ENCODE measurements around the gene SPNS3.

DNA sequence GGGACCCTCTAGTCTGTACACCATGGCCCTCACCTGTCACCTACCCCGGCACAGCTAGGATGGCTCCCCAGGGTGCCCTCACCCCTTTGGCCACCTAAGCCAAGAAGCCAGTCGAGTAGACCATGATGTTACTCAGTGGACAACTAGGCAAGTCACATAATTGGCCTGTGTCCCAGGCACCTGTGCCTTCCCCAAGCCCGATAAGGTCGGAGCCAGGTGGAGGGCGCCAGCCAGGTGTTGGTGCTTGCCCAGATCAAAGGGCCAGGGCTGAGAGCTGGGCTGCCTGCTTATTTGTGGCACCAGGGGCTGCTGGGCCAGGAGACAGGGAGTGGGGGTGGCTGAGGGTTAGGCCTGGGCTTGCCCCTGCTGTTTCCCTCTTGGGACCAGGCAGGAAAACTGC is 81.8 kb downstream of the SPNS3 start:
- no peak for TF ChIP-seq ATF3 (IDR thresholded peaks at IDR 0.05)
- TF ChIP-seq FOXA1 (IDR thresholded peaks at IDR 0.05): no peak
- TF ChIP-seq, protein P1, sequence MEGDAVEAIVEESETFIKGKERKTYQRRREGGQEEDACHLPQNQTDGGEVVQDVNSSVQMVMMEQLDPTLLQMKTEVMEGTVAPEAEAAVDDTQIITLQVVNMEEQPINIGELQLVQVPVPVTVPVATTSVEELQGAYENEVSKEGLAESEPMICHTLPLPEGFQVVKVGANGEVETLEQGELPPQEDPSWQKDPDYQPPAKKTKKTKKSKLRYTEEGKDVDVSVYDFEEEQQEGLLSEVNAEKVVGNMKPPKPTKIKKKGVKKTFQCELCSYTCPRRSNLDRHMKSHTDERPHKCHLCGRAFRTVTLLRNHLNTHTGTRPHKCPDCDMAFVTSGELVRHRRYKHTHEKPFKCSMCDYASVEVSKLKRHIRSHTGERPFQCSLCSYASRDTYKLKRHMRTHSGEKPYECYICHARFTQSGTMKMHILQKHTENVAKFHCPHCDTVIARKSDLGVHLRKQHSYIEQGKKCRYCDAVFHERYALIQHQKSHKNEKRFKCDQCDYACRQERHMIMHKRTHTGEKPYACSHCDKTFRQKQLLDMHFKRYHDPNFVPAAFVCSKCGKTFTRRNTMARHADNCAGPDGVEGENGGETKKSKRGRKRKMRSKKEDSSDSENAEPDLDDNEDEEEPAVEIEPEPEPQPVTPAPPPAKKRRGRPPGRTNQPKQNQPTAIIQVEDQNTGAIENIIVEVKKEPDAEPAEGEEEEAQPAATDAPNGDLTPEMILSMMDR (IDR thresholded peaks at IDR 0.05; ENCODE audit: low read depth, low read length, missing input control): no peak
- TF ChIP-seq JUND (IDR thresholded peaks at IDR 0.05): no peak
- TF ChIP-seq, protein P2, sequence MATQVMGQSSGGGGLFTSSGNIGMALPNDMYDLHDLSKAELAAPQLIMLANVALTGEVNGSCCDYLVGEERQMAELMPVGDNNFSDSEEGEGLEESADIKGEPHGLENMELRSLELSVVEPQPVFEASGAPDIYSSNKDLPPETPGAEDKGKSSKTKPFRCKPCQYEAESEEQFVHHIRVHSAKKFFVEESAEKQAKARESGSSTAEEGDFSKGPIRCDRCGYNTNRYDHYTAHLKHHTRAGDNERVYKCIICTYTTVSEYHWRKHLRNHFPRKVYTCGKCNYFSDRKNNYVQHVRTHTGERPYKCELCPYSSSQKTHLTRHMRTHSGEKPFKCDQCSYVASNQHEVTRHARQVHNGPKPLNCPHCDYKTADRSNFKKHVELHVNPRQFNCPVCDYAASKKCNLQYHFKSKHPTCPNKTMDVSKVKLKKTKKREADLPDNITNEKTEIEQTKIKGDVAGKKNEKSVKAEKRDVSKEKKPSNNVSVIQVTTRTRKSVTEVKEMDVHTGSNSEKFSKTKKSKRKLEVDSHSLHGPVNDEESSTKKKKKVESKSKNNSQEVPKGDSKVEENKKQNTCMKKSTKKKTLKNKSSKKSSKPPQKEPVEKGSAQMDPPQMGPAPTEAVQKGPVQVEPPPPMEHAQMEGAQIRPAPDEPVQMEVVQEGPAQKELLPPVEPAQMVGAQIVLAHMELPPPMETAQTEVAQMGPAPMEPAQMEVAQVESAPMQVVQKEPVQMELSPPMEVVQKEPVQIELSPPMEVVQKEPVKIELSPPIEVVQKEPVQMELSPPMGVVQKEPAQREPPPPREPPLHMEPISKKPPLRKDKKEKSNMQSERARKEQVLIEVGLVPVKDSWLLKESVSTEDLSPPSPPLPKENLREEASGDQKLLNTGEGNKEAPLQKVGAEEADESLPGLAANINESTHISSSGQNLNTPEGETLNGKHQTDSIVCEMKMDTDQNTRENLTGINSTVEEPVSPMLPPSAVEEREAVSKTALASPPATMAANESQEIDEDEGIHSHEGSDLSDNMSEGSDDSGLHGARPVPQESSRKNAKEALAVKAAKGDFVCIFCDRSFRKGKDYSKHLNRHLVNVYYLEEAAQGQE (IDR thresholded peaks at IDR 0.05): no peak
- no peak for TF ChIP-seq HNF4A (conservative IDR thresholded peaks at IDR 0.05)
- no peak for TF ChIP-seq TAF1 (conservative IDR thresholded peaks at IDR 0.05)
- no peak for TF ChIP-seq RAD21 (IDR thresholded peaks at IDR 0.05)
- TF ChIP-seq MAX (IDR thresholded peaks at IDR 0.05): no peak

All from liver (tissue), 3 donors.